OCI-LY7 (cell line): Measurements from ENCODE around the gene DNASE1. TPM values are rescaled to one million over a fixed set of nuclear protein-coding genes. Genes with fewer than 3 reads are reported as not detected.

Source experiments
- BruUV-seq: library from RNA; stranded (reverse); fragments of 400-500 nt; replicated peaks from 2 replicates; lab custom pipeline; 2021; lab: Mats Ljungman, UMichigan
- CTCF ChIA-PET: fragments of 300-600 bp; sonication (Branson Sonifier 250); formaldehyde crosslinking; loops from one replicate; lab custom pipeline; 2022; ENCODE audit warnings: antibody characterized with exemption; ENCODE audit not compliant: unreplicated experiment; lab: Charles Lee
- POLR2A ChIA-PET: fragments of 300-600 bp; sonication (Branson Sonifier 250); formaldehyde crosslinking; loops from one replicate; lab custom pipeline; 2022; ENCODE audit warnings: antibody characterized with exemption; lab: Charles Lee
- DNase-seq: peaks from one replicate; pipeline ENCODE4 v3.0.0-alpha.2; 2015; ENCODE audit warnings: low spot score
- H2AFZ ChIP-seq: fragments of 200-600 bp; sonication (generic), shearing (Covaris generic); 2 replicates; pipeline ENCODE4 v1.6.1; 2014; ENCODE audit warnings: mild to moderate bottlenecking, antibody characterized with exemption, low read length, moderate library complexity
- H3K27ac ChIP-seq: fragments of 200-600 bp; sonication (generic); 2 replicates; pipeline ENCODE4 v1.5.1; 2014; ENCODE audit warnings: mixed run types, low read depth, mild to moderate bottlenecking, moderate library complexity, low read length, inconsistent platforms; ENCODE audit not compliant: poor library complexity, severe bottlenecking
- H3K36me3 ChIP-seq: fragments of 200-600 bp; sonication (generic); 2 replicates; pipeline ENCODE4 v1.6.1; 2014; ENCODE audit warnings: mild to moderate bottlenecking, antibody characterized with exemption, low read length, moderate library complexity, mixed read lengths; ENCODE audit not compliant: insufficient read depth
- H3K4me1 ChIP-seq: fragments of 200-600 bp; sonication (generic); 2 replicates; pipeline ENCODE4 v1.5.1; 2014; ENCODE audit warnings: mild to moderate bottlenecking, low read length; ENCODE audit not compliant: insufficient read depth, poor library complexity, severe bottlenecking
- H3K4me2 ChIP-seq: fragments of 200-600 bp; sonication (generic); 2 replicates; pipeline ENCODE4 v1.6.1; 2014; ENCODE audit warnings: mild to moderate bottlenecking, low read length
- H3K4me3 ChIP-seq: fragments of 200-600 bp; sonication (generic); 2 replicates; pipeline ENCODE4 v1.5.1; 2014; ENCODE audit warnings: mild to moderate bottlenecking, low read depth, low read length; ENCODE audit not compliant: poor library complexity, severe bottlenecking
- H3K79me2 ChIP-seq: fragments of 200-600 bp; sonication (generic); 2 replicates; pipeline ENCODE4 v1.6.1; 2016; ENCODE audit warnings: low read depth, mild to moderate bottlenecking, low read length, moderate library complexity, mixed read lengths; ENCODE audit not compliant: insufficient read depth
- H3K9me2 ChIP-seq: fragments of 200-600 bp; sonication (generic); 2 replicates; pipeline ENCODE4 v1.6.1; 2016; ENCODE audit warnings: mild to moderate bottlenecking, low read length, mixed read lengths; ENCODE audit not compliant: insufficient read depth
- H3K9me3 ChIP-seq: fragments of 200-600 bp; sonication (generic); 2 replicates; pipeline ENCODE4 v1.6.1; 2014; ENCODE audit warnings: mild to moderate bottlenecking, mixed run types, low read length, mixed read lengths
- H4K20me1 ChIP-seq: fragments of 200-600 bp; sonication (generic); 2 replicates; pipeline ENCODE4 v1.6.1; 2014; ENCODE audit warnings: mild to moderate bottlenecking, antibody characterized with exemption, low read length, moderate library complexity, mixed read lengths; ENCODE audit not compliant: insufficient read depth
- EZH2phosphoT487 ChIP-seq: fragments of 200-600 bp; sonication (generic); IDR thresholded peaks from 2 replicates; pipeline ENCODE4 v1.6.1; 2018; ENCODE audit warnings: low read depth, borderline replicate concordance, mild to moderate bottlenecking, mixed run types, antibody characterized with exemption, low read length, moderate library complexity, mixed read lengths
- intact Hi-C: fragments of 100-400 bp; cut with micrococcal nuclease; formaldehyde crosslinking; loops from one replicate; pipeline ENCODE4 v1.10.0; 2022; ENCODE audit not compliant: unreplicated experiment
- total RNA-seq, 2 experiments: library from RNA; depleted of rRNA in 1 of 2; stranded (reverse); fragments of >200 nt in 1 of 2; shearing (Covaris generic) in 1 of 2; gene quantifications; 2 replicates each; pipeline ENCODE4 v1.2.3, GENCODE V29; 2014 to 2022
- TF ChIP-seq, protein P1 (sequence below): fragments of 200-600 bp; sonication (generic); conservative IDR thresholded peaks from 2 replicates; pipeline ENCODE4 v1.5.1; 2014; ENCODE audit warnings: mild to moderate bottlenecking, antibody characterized with exemption, low read length, moderate library complexity, mixed read lengths

Gene DNASE1
- total RNA-seq, 2 experiments from 2014 or later: 45.5 to 84.8 TPM

DNA sequence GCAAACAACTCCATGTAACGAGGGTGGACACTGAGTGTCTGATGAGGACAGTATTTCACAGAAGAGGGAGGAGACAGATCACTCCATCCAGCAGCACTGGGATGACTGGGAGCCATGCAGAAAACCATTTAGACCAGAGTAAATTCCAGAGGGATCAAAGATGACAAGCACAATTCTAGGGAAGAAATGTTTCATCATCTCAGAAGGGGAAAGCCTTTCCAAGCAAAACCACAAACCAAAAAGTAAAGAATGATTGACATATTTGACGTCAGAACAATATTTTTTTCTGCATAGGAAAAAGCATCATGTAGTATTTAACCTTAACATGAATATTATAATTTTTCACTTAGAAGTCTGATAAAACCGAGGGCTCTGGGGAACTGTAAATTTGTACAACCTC lies 4.8 kb downstream of the DNASE1 start:
- Histone ChIP-seq H3K4me3 (no peak overlapping the region), H4K20me1 (no peaks in the 10 kb centered on the region), H3K4me1 (peaks cover 7% of the 10 kb centered on the region), H3K79me2 (no peaks in the 10 kb centered on the region), H3K36me3 (peaks cover 97% of the 10 kb centered on the region), H3K9me3 (no peaks in the 10 kb centered on the region), H2AFZ (no peak overlapping the region), H3K4me2 (no peak overlapping the region), H3K9me2 (no peaks in the 10 kb centered on the region), H3K27ac (no peak overlapping the region)
- intact Hi-C loops: no loop called here
- BruUV-seq: no TSS peak
- POLR2A ChIA-PET: interaction anchor here (0.6 kb wide), 1 partner anchor 62 kb away, joined by 3 read pairs; no protein-coding TSS in a partner anchor
- DNase-seq: no peak
- CTCF ChIA-PET: no interaction called here
- no peak for TF ChIP-seq EZH2phosphoT487
- TF ChIP-seq, protein P1, sequence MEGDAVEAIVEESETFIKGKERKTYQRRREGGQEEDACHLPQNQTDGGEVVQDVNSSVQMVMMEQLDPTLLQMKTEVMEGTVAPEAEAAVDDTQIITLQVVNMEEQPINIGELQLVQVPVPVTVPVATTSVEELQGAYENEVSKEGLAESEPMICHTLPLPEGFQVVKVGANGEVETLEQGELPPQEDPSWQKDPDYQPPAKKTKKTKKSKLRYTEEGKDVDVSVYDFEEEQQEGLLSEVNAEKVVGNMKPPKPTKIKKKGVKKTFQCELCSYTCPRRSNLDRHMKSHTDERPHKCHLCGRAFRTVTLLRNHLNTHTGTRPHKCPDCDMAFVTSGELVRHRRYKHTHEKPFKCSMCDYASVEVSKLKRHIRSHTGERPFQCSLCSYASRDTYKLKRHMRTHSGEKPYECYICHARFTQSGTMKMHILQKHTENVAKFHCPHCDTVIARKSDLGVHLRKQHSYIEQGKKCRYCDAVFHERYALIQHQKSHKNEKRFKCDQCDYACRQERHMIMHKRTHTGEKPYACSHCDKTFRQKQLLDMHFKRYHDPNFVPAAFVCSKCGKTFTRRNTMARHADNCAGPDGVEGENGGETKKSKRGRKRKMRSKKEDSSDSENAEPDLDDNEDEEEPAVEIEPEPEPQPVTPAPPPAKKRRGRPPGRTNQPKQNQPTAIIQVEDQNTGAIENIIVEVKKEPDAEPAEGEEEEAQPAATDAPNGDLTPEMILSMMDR: no peak

DNA sequence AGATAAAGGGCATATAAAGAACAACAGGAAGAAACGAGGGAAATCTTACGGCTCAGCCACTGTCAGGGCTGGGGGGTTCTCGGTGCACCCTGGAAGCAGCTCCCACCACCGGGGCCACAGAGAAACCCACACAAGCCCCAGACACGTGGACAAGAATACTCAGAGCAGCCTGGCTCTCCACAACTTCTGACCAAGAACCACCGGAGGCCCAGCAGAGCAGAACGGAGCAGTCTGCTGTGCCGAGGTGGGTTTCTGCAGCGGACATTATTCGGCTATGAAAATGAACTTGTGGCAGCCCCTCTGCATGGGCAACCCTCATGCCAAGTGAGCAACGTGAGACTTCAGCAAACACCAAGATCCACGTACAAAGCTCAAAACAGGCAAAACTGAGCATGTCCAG lies 6.8 kb downstream of the DNASE1 start:
- Histone ChIP-seq H3K4me1 (peaks cover 10% of the 10 kb centered on the region), H3K9me2 (no peaks in the 10 kb centered on the region), H4K20me1 (no peaks in the 10 kb centered on the region), H3K27ac (no peak overlapping the region), H3K79me2 (no peaks in the 10 kb centered on the region), H2AFZ (no peak overlapping the region), H3K4me3 (no peak overlapping the region), H3K36me3 (peaks cover 98% of the 10 kb centered on the region), H3K9me3 (no peaks in the 10 kb centered on the region), H3K4me2 (no peak overlapping the region)
- TF ChIP-seq EZH2phosphoT487: no peak
- TF ChIP-seq, protein P1: no peak
- intact Hi-C loops: no loop called here
- POLR2A ChIA-PET: no interaction called here
- CTCF ChIA-PET: no interaction called here
- BruUV-seq: no TSS peak
- no peak for DNase-seq

DNA sequence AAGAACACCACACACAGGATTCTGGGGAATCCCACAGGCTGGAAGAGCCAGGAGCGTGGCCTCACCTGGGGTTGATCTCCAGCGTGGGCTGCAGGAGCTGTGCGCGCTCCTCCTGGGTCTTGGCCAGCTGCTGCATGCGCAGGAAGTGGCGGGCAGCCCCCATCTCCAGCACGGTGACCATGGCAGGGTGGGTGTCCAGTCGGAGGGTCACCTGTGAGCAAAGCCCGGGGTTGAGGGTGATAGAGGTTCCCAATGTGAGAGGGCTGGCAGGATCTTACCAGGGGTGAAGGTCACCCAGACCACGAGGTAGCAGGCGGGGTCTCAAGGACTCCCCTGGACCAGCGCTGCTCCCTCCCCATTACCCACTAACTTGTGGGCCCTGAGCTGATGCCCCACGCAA lies 7.4 kb downstream of the DNASE1 start:
- Histone ChIP-seq H3K36me3 (peaks cover 99% of the 10 kb centered on the region), H3K9me3 (no peaks in the 10 kb centered on the region), H3K4me3 (no peak overlapping the region), H3K27ac (no peak overlapping the region), H3K4me1 (peaks cover 12% of the 10 kb centered on the region), H3K9me2 (no peaks in the 10 kb centered on the region), H3K79me2 (no peaks in the 10 kb centered on the region), H3K4me2 (no peak overlapping the region), H2AFZ (no peak overlapping the region), H4K20me1 (no peaks in the 10 kb centered on the region)
- intact Hi-C loops: no loop called here
- no peak for DNase-seq
- no TSS peak for BruUV-seq
- TF ChIP-seq EZH2phosphoT487: no peak
- ChIA-PET POLR2A (no interaction called here), CTCF (no interaction called here)
